Esophagus squamous epithelium (tissue), 5 donors: ENCODE data around the gene PPP2R3A. TPM values are rescaled to one million over a fixed set of nuclear protein-coding genes. Genes with fewer than 3 reads are reported as not detected.

ENCODE experiments used
- DNase-seq: peaks from one replicate; lab custom pipeline; 2025; lab: John Stamatoyannopoulos, UW
- H3K27ac ChIP-seq, 4 donors: fragments of 200-600 bp; sonication (generic); one replicate each; pipeline ENCODE4 v1.5.1; 2016 to 2019; ENCODE audit warnings: mild to moderate bottlenecking in 1 of 4
- H3K27me3 ChIP-seq, 4 donors: fragments of 200-600 bp; sonication (generic); 1 replicate in 3 of 4; 2 replicates in 1 of 4; pipeline versions ENCODE4 v1.5.1 to v1.6.0; 2017 to 2021; ENCODE audit warnings: antibody characterized with exemption in 1 of 4
- H3K36me3 ChIP-seq, 3 donors: fragments of 200-600 bp; sonication (generic); one replicate each; pipeline ENCODE4 v1.5.1; 2016 to 2019
- H3K4me1 ChIP-seq, 3 donors: fragments of 200-600 bp; sonication (generic); one replicate each; pipeline ENCODE4 v1.5.1; 2017 to 2019
- H3K4me3 ChIP-seq, 4 donors: fragments of 200-600 bp; sonication (generic); 1 replicate in 3 of 4; 2 replicates in 1 of 4; pipeline ENCODE4 v1.5.1; 2016 to 2019; ENCODE audit warnings: mild to moderate bottlenecking in 2 of 4, moderate library complexity in 1 of 4
- H3K9me3 ChIP-seq, 3 donors: fragments of 200-600 bp; sonication (generic); one replicate each; pipeline ENCODE4 v1.5.1; 2016 to 2019
- POLR2A ChIP-seq, 4 donors: fragments of 450-650 bp; IDR thresholded peaks; one replicate each; pipeline ENCODE4 v1.6.1; 2017; ENCODE audit warnings: antibody characterized with exemption in 4 of 4, mild to moderate bottlenecking in 4 of 4, moderate library complexity in 3 of 4
- WGBS, 2 donors: methylation state at CpG; one replicate each; pipeline ENCODE4 v1.1.5; 2018; 5-methylcytosine and 5-hydroxymethylcytosine counted together
- intact Hi-C: fragments of 100-400 bp; cut with DNase I; formaldehyde crosslinking; loops from one replicate; pipeline ENCODE4 v1.15.0; 2022
- total RNA-seq, 4 donors: library from RNA; depleted of rRNA; stranded (reverse); fragments of >200 nt; gene quantifications; one replicate each; pipeline ENCODE4 v1.1.0, GENCODE V29; 2016
- TF ChIP-seq, protein P1 (sequence below), 6 experiments: fragments of 450-650 bp in 4 of 6; fragments of 200-600 bp in 2 of 6; sonication (generic) in 2 of 6; IDR thresholded peaks; one replicate each; pipeline ENCODE4 v1.5.1; 2016 to 2019; ENCODE audit warnings: antibody characterized with exemption in 6 of 6, mild to moderate bottlenecking in 4 of 6, moderate library complexity in 4 of 6
- donor health status: DM: yes; HTN: yes; CAD: no.

Gene PPP2R3A
- total RNA-seq, 4 donors from 2014 or later: 9.4 to 15.6 (median 13.6) TPM

DNA sequence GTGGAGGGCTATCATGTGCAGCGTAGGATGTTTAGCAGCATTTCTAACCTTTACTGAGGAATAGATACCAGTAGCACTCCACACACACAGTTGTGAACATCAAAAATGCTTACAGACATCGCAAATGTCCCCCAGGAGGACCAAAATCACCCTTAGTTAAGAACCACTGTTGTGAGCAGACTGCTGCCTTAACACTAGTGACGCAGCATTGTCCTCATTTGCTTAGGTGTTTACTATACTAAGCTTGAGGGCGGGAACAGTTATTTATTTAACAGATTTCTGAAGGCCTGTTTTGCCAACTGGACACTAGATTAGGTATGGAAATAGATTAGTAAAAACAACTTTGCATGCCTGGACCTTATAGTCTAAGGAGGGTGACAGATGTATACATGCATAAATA is 2.3 kb downstream of the PPP2R3A start:
- no peaks in the 10 kb centered on the region for H3K9me3 ChIP-seq
- H3K4me1 ChIP-seq: peaks cover 8 to 42% (median 13%) of the 10 kb centered on the region in 3 donors
- H3K36me3 ChIP-seq: no peaks in the 10 kb centered on the region
- intact Hi-C loops: no loop called here
- DNase-seq: no peak
- no peak for TF ChIP-seq POLR2A (IDR thresholded peaks at IDR 0.05)
- TF ChIP-seq, protein P1, sequence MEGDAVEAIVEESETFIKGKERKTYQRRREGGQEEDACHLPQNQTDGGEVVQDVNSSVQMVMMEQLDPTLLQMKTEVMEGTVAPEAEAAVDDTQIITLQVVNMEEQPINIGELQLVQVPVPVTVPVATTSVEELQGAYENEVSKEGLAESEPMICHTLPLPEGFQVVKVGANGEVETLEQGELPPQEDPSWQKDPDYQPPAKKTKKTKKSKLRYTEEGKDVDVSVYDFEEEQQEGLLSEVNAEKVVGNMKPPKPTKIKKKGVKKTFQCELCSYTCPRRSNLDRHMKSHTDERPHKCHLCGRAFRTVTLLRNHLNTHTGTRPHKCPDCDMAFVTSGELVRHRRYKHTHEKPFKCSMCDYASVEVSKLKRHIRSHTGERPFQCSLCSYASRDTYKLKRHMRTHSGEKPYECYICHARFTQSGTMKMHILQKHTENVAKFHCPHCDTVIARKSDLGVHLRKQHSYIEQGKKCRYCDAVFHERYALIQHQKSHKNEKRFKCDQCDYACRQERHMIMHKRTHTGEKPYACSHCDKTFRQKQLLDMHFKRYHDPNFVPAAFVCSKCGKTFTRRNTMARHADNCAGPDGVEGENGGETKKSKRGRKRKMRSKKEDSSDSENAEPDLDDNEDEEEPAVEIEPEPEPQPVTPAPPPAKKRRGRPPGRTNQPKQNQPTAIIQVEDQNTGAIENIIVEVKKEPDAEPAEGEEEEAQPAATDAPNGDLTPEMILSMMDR (IDR thresholded peaks at IDR 0.05): no peak
- peak overlapping the region in 1 of 4 donors; percentile 19 for H3K4me3 ChIP-seq
- H3K27ac ChIP-seq: peak overlapping the region in 1 of 4 donors; percentile 94
- 73 to 84% methylated on average over 3 to 4 of the region's 4 CpGs for WGBS, 2 donors
- no peaks in the 10 kb centered on the region for H3K27me3 ChIP-seq

DNA sequence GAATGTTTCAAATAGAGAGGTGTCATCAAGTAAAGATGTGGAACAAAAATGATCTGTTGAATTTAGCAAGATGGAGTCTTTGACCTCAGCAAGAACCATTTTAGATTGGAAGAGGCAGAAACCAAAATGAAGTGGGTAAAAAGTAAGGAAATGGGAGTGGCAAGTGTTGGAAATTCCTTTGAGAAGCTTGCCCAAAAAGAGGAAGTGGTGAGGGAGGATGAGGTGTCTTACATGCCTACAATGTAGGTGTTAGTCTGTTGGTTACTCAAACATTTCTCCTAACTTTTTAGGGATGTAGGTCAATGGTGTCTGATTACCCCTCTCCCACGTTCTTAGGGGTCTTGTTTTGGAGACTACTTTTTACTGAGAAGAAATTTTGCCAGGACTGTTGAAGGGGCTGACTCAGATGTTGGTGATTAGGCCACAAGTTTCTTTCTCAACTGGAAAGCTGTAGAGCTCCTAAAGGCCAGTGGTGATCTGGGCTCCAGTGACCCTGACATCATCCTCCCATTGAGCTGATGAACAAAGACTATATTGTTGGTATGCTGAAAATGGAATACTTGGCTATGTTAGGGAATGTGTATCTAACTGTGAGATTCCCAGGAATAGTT is 5.1 kb downstream of the PPP2R3A start:
- no peak for DNase-seq
- Histone ChIP-seq H3K27ac (no peak overlapping the region), H3K4me1 (peaks cover 8 to 47% (median 22%) of the 10 kb centered on the region in 3 donors), H3K27me3 (no peaks in the 10 kb centered on the region), H3K4me3 (no peak overlapping the region), H3K9me3 (no peaks in the 10 kb centered on the region), H3K36me3 (no peaks in the 10 kb centered on the region)
- intact Hi-C loops: no loop called here
- TF ChIP-seq, protein P1 (IDR thresholded peaks at IDR 0.05): no peak
- TF ChIP-seq POLR2A (IDR thresholded peaks at IDR 0.05): no peak
- 64 to 74% methylated on average over 1 of the region's 1 CpG for WGBS, 2 donors

DNA sequence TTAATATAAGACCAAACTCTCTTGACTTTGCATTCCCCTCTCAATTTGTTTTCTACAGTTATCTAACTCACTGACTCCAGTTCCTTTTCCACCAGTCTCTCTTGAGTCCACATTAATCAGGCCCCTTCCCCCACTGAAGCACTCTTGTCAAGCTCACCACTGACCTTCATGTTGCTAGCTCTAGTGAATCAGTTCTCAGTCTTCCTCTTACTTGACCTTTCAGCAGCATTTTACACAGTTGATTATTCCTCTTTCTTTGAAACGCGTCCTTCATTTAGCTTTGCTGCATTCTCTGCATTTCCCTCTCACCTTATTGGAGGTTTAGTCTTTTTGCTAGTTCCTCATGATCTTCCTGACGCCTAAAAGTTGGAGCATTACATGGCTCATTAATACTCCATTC is 8.3 kb downstream of the PPP2R3A start:
- peaks cover 0 to 21% (median 9%) of the 10 kb centered on the region in 3 donors for H3K4me1 ChIP-seq
- DNase-seq: no peak

DNA sequence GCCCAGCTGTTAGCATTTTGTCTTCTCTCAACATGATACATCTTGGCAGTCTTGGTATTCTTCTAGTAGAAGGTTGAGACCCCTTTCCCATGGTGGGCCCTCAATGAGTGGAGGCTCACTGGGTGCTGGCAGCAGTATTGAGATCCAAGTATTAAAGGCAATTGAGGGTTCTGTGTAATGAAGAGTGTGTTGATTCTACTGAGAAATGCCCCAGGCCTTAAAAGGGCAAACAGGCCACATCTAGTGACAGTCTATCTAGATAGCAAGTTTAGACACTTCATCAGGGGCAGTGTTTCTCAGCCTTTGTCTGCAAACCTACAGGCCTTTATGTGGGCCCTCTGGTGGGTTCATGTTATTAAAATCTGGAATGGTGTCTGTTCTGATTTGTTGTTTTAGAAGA is 9.5 kb downstream of the PPP2R3A start:
- Histone ChIP-seq H3K9me3 (no peaks in the 10 kb centered on the region), H3K4me3 (no peak overlapping the region), H3K27ac (no peak overlapping the region), H3K4me1 (peaks cover 0 to 17% (median 9%) of the 10 kb centered on the region in 3 donors), H3K36me3 (no peaks in the 10 kb centered on the region), H3K27me3 (no peaks in the 10 kb centered on the region)
- intact Hi-C loops: no loop called here
- no peak for DNase-seq
- TF ChIP-seq, protein P1 (IDR thresholded peaks at IDR 0.05): no peak
- no peak for TF ChIP-seq POLR2A (IDR thresholded peaks at IDR 0.05)

More for the DNA sequence above, 8.3 kb downstream of the PPP2R3A start:
- H3K27ac ChIP-seq: no peak overlapping the region
- TF ChIP-seq, protein P1 (IDR thresholded peaks at IDR 0.05): no peak
- TF ChIP-seq POLR2A (IDR thresholded peaks at IDR 0.05): no peak
- no peaks in the 10 kb centered on the region for H3K27me3 ChIP-seq
- no peaks in the 10 kb centered on the region for H3K36me3 ChIP-seq
- no peak overlapping the region for H3K4me3 ChIP-seq
- intact Hi-C loops: no loop called here
- 83 to 88% methylated on average over 3 of the region's 3 CpGs for WGBS, 2 donors
- no peaks in the 10 kb centered on the region for H3K9me3 ChIP-seq

DNA sequence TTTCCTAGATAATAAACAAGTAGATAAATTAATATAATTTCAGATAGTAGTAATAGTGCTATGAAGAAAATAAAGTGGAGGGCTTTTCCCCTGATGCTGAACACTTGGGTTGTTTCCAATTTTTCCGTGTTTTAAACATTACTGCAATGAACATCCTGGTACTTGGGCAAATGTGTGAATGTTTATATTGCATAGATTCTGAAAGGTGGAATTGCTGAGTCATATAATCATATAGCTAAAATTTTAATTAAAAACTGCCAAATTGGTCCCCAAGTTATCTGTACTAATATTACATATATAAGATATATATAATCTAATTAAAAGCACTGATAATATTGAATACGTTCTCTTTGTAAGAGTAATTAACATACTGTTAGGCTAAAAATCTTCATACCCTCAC is 10.0 kb downstream of the PPP2R3A start:
- WGBS, 2 donors: 50 to 80% methylated on average over 2 of the region's 2 CpGs
- Histone ChIP-seq H3K9me3 (no peaks in the 10 kb centered on the region), H3K4me3 (no peak overlapping the region), H3K4me1 (peaks cover 0 to 17% (median 9%) of the 10 kb centered on the region in 3 donors), H3K36me3 (no peaks in the 10 kb centered on the region), H3K27ac (no peak overlapping the region), H3K27me3 (no peaks in the 10 kb centered on the region)
- intact Hi-C loops: no loop called here
- TF ChIP-seq POLR2A (IDR thresholded peaks at IDR 0.05): no peak
- TF ChIP-seq, protein P1 (IDR thresholded peaks at IDR 0.05): no peak
- DNase-seq: no peak
